ENCODE data around the gene OR4C12.
"Not testable (repeated sequence)": the region's sequence is repeated elsewhere in the genome, so short reads cannot be mapped to it uniquely, and the experiment has no call there.

The OR4C12 gene

GRCh38 chr11:49982435-49982834, at the start of gene OR4C12:
OR4C12 (minus strand) TSS chr11:49982535; CDS start chr11:49982501, 34 bp downstream.
- not testable (repeated sequence) for DNase-seq (ENCODE audit: low spot score)

DNA sequence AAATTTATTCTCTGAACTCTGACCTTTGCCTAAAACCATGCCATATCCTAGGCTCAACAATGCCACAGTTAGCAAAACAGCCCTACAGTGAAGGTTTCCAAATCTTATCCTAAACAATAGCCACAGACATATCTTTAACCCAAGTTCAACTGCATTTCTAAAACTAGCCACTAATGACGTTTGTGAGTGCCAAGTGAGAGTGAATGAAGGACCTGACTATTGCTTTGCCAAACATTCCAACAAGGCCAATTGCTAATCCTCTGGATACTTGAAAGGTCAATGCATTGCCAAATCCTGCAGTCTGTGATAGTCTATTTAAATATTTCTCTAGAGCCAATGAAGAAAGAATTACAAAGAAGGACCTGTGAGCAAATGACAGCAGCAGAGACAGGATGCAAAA, 47.9 kb upstream of the OR4C12 start:
- no peak for DNase-seq (ENCODE audit: low spot score)

GRCh38 chr11:49995565-49995964, 13.2 kb upstream of the OR4C12 start:
- peak; percentile 63 for DNase-seq (ENCODE audit: low spot score)

GRCh38 chr11:49973439-49973838, 8.9 kb downstream of the OR4C12 start:
- DNase-seq (ENCODE audit: low spot score) = not testable (repeated sequence)

DNA sequence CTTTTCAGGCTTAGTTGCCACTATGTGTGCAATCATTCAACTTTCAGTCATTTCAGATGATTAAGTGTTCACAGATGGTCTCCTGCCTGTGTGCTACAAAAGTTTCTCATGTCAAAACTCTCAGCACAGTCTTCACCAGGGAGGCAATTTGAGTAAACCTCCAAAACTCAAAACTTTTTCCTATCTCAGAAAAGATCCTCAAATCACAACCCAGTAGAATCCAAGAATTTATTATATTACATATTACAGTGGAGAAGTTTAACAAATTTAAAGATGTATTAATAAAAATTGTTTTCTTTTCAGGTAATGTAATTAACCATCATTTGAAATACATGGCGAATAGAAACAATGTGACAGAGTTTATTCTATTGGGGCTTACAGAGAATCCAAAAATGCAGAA, 30.2 kb downstream of the OR4C12 start, which contains the start of gene OR4C13:
Gene OR4C13, plus strand, starts transcription at position 301 of the 400 bp plus-strand sequence. Its CDS starts 32 bp downstream, at position 333.
- DNase-seq (ENCODE audit: low spot score) = no peak

DNA sequence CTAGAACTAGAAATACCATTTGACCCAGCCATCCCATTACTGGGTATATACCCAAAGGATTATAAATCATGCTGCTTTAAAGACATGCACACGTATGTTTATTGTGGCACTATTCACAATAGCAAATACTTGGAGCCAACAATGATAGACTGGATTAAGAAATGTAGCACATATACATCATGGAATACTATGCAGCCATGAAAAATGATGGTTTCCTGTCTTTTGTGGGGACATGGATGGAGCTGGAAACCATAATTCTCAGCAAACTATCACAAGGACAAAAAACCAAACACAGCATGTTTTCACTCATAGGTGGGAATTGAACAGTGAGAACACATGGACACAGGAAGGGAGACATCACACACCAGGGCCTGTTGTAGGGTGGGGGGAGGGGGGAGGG, 33.6 kb downstream of the OR4C12 start:
- DNase-seq (ENCODE audit: low spot score) = not testable (repeated sequence)

Data from hematopoietic multipotent progenitor cell treated with erythropoietin and hydrocortisone succinate and interleukin-3 and kit ligand, for 15 days (in vitro differentiated cells).